GM12878 (cell line): ENCODE data around the gene BLCAP. TPM values are rescaled to one million over a fixed set of nuclear protein-coding genes. Genes with fewer than 3 reads are reported as not detected.

Source experiments
- ATAC-seq: fragments of 200-7000 bp; cut with Tn5 transposase; 3 replicates; pipeline ENCODE4 v1.9.1; 2020; ENCODE audit warnings: mild to moderate bottlenecking, moderate library complexity
- BruUV-seq: library from RNA; stranded (reverse); fragments of 400-500 nt; replicated peaks from 2 replicates; lab custom pipeline; 2021; lab: Mats Ljungman, UMichigan
- CTCF ChIA-PET: fragments of 300-600 bp; sonication (Branson Sonifier 250); formaldehyde crosslinking; extraction: SDS; loops from one replicate; lab custom pipeline; 2021; ENCODE audit warnings: inconsistent platforms; lab: Yijun Ruan, JAX
- POLR2A ChIA-PET: fragments of 350-600 bp; formaldehyde crosslinking; extraction: SDS; loops from one replicate; lab custom pipeline; 2021; ENCODE audit warnings: inconsistent platforms; lab: Charles Lee
- RAD21 ChIA-PET: fragments of 300-600 bp; sonication (Branson Sonifier 250); formaldehyde crosslinking; loops from one replicate; lab custom pipeline; 2023; ENCODE audit warnings: antibody characterized with exemption; ENCODE audit not compliant: unreplicated experiment; lab: Charles Lee
- SMC1A ChIA-PET: fragments of 300-600 bp; sonication (Branson Sonifier 250); formaldehyde crosslinking; loops from one replicate; lab custom pipeline; 2023; ENCODE audit not compliant: unreplicated experiment, uncharacterized antibody; lab: Charles Lee
- DNase-seq: peaks from one replicate; pipeline ENCODE4 v3.0.0-alpha.2; 2011; ENCODE audit warnings: low read depth, low spot score
- FAIRE-seq: peaks from 3 replicates; lab custom pipeline; 2011; peaks lifted over from hg19 to GRCh38; lab: Jason Lieb, UNC
- H2AFZ ChIP-seq: 2 replicates; pipeline ENCODE4 v1.6.0; 2011; ENCODE audit warnings: low read depth, low read length, control low read depth; ENCODE audit not compliant: control insufficient read depth
- H3K27ac ChIP-seq: 2 replicates; pipeline ENCODE4 v1.5.1; 2011; ENCODE audit warnings: control low read depth; ENCODE audit not compliant: control insufficient read depth, insufficient read depth
- H3K27me3 ChIP-seq, 2 experiments: replicated peaks in 1 of 2; 2 replicates each; pipeline versions ENCODE4 v1.6.0 to v1.6.1; 2011; ENCODE audit warnings: low read length in 1 of 2; ENCODE audit not compliant: control insufficient read depth in 2 of 2, insufficient read depth in 2 of 2
- H3K36me3 ChIP-seq, 2 experiments: 2 replicates each; pipeline ENCODE4 v1.5.1; 2011; ENCODE audit warnings: low read length in 1 of 2; ENCODE audit not compliant: control insufficient read depth in 2 of 2, insufficient read depth in 2 of 2
- H3K4me1 ChIP-seq: 2 replicates; pipeline ENCODE4 v1.6.1; 2011; ENCODE audit warnings: mild to moderate bottlenecking, low read length, moderate library complexity, mixed read lengths; ENCODE audit not compliant: control insufficient read depth, insufficient read depth
- H3K4me2 ChIP-seq: 2 replicates; pipeline ENCODE4 v1.6.0; 2011; ENCODE audit warnings: control low read depth; ENCODE audit not compliant: control insufficient read depth, insufficient read depth
- H3K4me3 ChIP-seq: fragments of 200-600 bp; sonication (generic); 2 replicates; pipeline ENCODE4 v1.5.1; 2016
- H3K79me2 ChIP-seq: 2 replicates; pipeline ENCODE4 v1.6.0; 2011; ENCODE audit warnings: low read length; ENCODE audit not compliant: control insufficient read depth, insufficient read depth
- H3K9ac ChIP-seq: 2 replicates; pipeline ENCODE4 v1.8.0; 2011; ENCODE audit warnings: low read length, control low read depth, mixed read lengths; ENCODE audit not compliant: control insufficient read depth, insufficient read depth
- H3K9me3 ChIP-seq: replicated peaks from 3 replicates; pipeline ENCODE4 v1.5.1; 2011; ENCODE audit warnings: mild to moderate bottlenecking, low read length; ENCODE audit not compliant: control insufficient read depth, insufficient read depth
- H4K20me1 ChIP-seq: 2 replicates; pipeline ENCODE4 v1.6.0; 2011; ENCODE audit not compliant: control insufficient read depth, insufficient read depth
- BCL11A ChIP-seq: IDR thresholded peaks from 2 replicates; pipeline ENCODE4 v1.6.1; 2011; ENCODE audit warnings: low read depth, low read length
- BRCA1 ChIP-seq: IDR thresholded peaks from 2 replicates; pipeline ENCODE4 v1.6.1; 2011; ENCODE audit warnings: low read depth, low read length, improper control_type of control experiment
- EP300 ChIP-seq, 2 experiments: fragments of 150-350 bp in 1 of 2; IDR thresholded peaks; 2 replicates each; pipeline ENCODE4 v1.6.1; 2011 to 2012; ENCODE audit warnings: low read depth in 2 of 2, low read length in 2 of 2, borderline replicate concordance in 1 of 2, improper control_type of control experiment in 1 of 2, inconsistent platforms in 1 of 2; ENCODE audit not compliant: control insufficient read depth in 1 of 2
- HCFC1 ChIP-seq: fragments of 150-350 bp; IDR thresholded peaks from 2 replicates; pipeline ENCODE4 v1.6.1; 2014; ENCODE audit warnings: low read length
- MTA3 ChIP-seq: IDR thresholded peaks from 2 replicates; pipeline ENCODE4 v1.6.1; 2012; ENCODE audit warnings: low read length, inconsistent platforms, borderline replicate concordance
- NFYB ChIP-seq: IDR thresholded peaks from 2 replicates; pipeline ENCODE4 v1.6.1; 2011; ENCODE audit warnings: low read depth, mild to moderate bottlenecking, low read length, improper control_type of control experiment, moderate library complexity; ENCODE audit not compliant: insufficient read depth
- NR2C2 ChIP-seq: IDR thresholded peaks from 2 replicates; pipeline ENCODE4 v1.6.1; 2011; ENCODE audit warnings: borderline replicate concordance, low read depth; ENCODE audit not compliant: control insufficient read depth, insufficient read length
- RAD51 ChIP-seq: fragments of 450-650 bp; IDR thresholded peaks from 2 replicates; pipeline ENCODE4 v1.6.1; 2016; ENCODE audit warnings: moderate library complexity, mild to moderate bottlenecking, inconsistent platforms
- RCOR1 ChIP-seq: conservative IDR thresholded peaks from 2 replicates; pipeline ENCODE4 v1.6.1; 2012; ENCODE audit warnings: low read depth, low read length, improper control_type of control experiment
- SMC3 ChIP-seq: IDR thresholded peaks from 2 replicates; pipeline ENCODE4 v1.6.1; 2011; ENCODE audit warnings: low read length, improper control_type of control experiment, borderline replicate concordance
- WGBS: methylation state at CpG from one replicate; pipeline ENCODE4 v1.1.6; 2016; ENCODE audit warnings: low lambda C conversion rate; ENCODE audit not compliant: insufficient replicate concordance, insufficient coverage; ENCODE audit errors: missing lambda C conversion rate; 5-methylcytosine and 5-hydroxymethylcytosine counted together
- in situ Hi-C: fragments of 300-500 bp; cut with MboI; formaldehyde crosslinking; loops from 9 replicates; pipeline ENCODE4 v1.14.3; 2018; ENCODE audit warnings: mixed read lengths
- intact Hi-C: fragments of 100-400 bp; cut with micrococcal nuclease; formaldehyde crosslinking; loops from one replicate; pipeline ENCODE4 v1.14.2; 2022; ENCODE audit not compliant: unreplicated experiment
- polyA plus RNA-seq, 11 experiments: library from polyadenylated mRNA; depleted of rRNA in 4 of 11; unstranded in 6 of 11; stranded (reverse) in 5 of 11; fragments of >200 nt; fragmentation: Nextera tagmentation in 4 of 11; fragmentation: Illumina TruSeq in 1 of 11; extraction: Ambion mirVana in 4 of 11; extraction: Trizol in 1 of 11; gene quantifications; 1 replicate in 1 of 11; 2 replicates in 10 of 11; pipeline versions ENCODE4 v1.2.1 to v1.2.3, GENCODE V29; 2011 to 2016; ENCODE audit warnings: inconsistent platforms in 2 of 11, missing spikeins in 2 of 11, low read depth in 1 of 11
- total RNA-seq, 4 experiments: library from RNA; depleted of rRNA in 3 of 4; stranded (reverse); fragments of >200 nt in 3 of 4; fragmentation: Illumina TruSeq in 1 of 4; extraction: Trizol in 1 of 4; gene quantifications; 2 replicates each; pipeline versions ENCODE4 v1.2.1 to v1.2.3, GENCODE V29; 2013 to 2021
- TF ChIP-seq, protein P1 (sequence below): IDR thresholded peaks from 2 replicates; pipeline ENCODE4 v1.6.1; 2011; ENCODE audit warnings: borderline replicate concordance, low read depth, mild to moderate bottlenecking, moderate library complexity, low read length; ENCODE audit not compliant: insufficient read depth, poor library complexity, severe bottlenecking

Gene BLCAP
- total and polyA plus RNA-seq, 10 of the 15 experiments (the other 5 are each of a cell fraction or from before 2014, with no cell fraction given) = 24.6 to 62.3 (median 47.3) TPM

DNA sequence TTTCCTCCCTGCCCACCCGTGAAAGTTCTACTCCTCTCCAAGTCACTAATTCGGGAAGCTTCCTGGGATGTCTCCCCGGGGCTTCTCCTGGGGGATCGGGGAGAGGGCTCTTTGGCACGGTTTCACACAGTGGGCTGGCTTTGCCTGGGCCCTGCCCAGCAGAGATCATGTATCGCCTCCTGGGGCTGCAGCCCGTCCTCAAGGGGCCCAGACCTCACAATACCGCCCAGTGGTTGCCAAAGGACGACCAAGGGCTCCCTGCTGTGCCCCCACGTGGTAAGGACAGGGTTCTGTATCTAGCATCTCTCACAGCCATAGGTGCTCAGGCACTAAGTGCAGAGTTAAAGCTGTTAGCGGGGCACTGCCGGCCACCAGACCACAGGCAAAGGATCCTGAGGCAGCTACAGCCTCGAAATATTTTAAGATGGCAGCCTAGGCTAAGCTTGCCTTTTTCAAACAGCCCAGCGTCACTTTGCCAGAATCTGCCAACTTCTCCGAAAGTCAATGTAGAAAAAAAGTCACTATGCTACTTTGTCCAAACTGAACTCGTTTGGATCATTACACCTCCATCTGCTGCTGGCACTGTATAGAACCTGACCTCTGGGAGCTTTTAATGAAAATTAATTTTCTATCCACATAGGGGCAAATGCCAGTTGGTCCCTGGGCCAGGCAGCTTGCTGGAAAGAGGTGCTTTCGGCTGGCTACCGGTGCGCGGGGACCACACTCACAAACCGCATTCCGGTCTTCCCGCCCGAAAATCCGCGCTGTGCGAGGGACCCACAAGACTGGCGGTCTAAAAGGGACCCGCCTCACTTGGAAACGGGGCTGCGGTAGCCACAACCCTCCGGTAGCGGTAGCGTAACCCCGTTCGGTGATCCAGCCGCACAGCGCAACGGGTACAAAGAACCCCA, 7.9 kb downstream of the BLCAP start (continued):
- TF ChIP-seq RAD51 (no peak), MTA3 (no peak)

GRCh38 chr20:37518606-37519507, 8.8 kb downstream of the BLCAP start:
- peaks cover 14% of the 10 kb centered on the region for H3K79me2 ChIP-seq
- no TSS peak for BruUV-seq
- ChIA-PET POLR2A (no interaction called here), RAD21 (interaction anchor here (0.7 kb wide), 1 partner anchor 127 kb away, joined by 4 read pairs; no protein-coding TSS in a partner anchor), SMC1A (no interaction called here), CTCF (interaction anchor here (1.0 kb wide), 1 partner anchor 249 kb away, joined by 3 read pairs; no protein-coding TSS in a partner anchor)
- DNase-seq (no peak), FAIRE-seq (no peak), ATAC-seq (no peak)
- H3K36me3 ChIP-seq = peaks cover 7 to 12% of the 10 kb centered on the region in 2 experiments
- no peak overlapping the region for H3K27ac ChIP-seq
- in situ Hi-C loops (no loop called here), intact Hi-C loops (no loop called here)
- WGBS = 94% methylated on average over 28 of the region's 30 CpGs
- no peak overlapping the region for H3K4me3 ChIP-seq
- H2AFZ ChIP-seq = no peak overlapping the region
- H3K9me3 ChIP-seq = no peaks in the 10 kb centered on the region
- H3K9ac ChIP-seq = no peak overlapping the region
- no peak overlapping the region for H3K4me2 ChIP-seq
- no peaks in the 10 kb centered on the region; the same call in 1 of the 2 replicates for H4K20me1 ChIP-seq
- H3K4me1 ChIP-seq = no peaks in the 10 kb centered on the region
- no peaks in the 10 kb centered on the region for H3K27me3 ChIP-seq
- TF ChIP-seq NR2C2 (no peak), BRCA1 (no peak), BCL11A (no peak), RCOR1 (no peak), NFYB (no peak), SMC3 (no peak), EP300 (IDR thresholded peaks at IDR 0.05; ENCODE audit: borderline replicate concordance in 1 of 2, control insufficient read depth in 1 of 2, low read depth in 2 of 2, low read length in 2 of 2) (no peak), HCFC1 (no peak)
- TF ChIP-seq, protein P1, sequence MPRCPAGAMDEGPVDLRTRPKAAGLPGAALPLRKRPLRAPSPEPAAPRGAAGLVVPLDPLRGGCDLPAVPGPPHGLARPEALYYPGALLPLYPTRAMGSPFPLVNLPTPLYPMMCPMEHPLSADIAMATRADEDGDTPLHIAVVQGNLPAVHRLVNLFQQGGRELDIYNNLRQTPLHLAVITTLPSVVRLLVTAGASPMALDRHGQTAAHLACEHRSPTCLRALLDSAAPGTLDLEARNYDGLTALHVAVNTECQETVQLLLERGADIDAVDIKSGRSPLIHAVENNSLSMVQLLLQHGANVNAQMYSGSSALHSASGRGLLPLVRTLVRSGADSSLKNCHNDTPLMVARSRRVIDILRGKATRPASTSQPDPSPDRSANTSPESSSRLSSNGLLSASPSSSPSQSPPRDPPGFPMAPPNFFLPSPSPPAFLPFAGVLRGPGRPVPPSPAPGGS = no peak
